GM12801 (cell line): ENCODE results near the gene PRICKLE2.

ENCODE experiments used
- TF ChIP-seq, protein P1 (sequence below): IDR thresholded peaks from one replicate; pipeline ENCODE4 v1.5.1; 2011; ENCODE audit warnings: control low read depth; ENCODE audit not compliant: insufficient read length; ENCODE audit errors: extremely low read depth

PRICKLE2 gene

DNA sequence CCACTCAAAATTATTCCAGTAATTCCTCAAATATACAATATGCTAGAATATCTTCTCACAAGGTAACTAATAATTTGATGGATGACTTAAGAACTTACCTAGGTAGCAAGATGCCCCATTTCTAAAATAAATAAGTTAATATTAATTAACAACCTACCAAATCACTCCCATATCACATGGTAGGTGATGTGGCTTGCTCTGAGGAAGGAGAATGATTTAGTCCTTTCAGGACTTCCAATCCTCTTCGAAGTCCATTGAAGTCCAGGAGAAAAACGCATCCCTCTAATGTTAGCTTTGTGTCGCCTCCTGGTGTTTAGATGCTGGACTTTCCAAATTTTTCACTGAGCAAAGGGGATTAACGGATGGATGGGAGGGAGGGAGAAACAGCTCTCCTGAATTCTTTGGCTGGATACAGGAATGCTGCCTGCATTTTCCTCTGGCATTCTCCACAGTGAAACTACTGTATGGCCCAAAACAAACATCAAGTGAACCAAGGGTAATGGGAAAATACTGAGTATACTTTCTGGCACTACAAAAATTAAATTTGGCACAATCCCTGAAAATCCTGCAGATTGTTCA is 58.6 kb downstream of the PRICKLE2 start:
- TF ChIP-seq, protein P1, sequence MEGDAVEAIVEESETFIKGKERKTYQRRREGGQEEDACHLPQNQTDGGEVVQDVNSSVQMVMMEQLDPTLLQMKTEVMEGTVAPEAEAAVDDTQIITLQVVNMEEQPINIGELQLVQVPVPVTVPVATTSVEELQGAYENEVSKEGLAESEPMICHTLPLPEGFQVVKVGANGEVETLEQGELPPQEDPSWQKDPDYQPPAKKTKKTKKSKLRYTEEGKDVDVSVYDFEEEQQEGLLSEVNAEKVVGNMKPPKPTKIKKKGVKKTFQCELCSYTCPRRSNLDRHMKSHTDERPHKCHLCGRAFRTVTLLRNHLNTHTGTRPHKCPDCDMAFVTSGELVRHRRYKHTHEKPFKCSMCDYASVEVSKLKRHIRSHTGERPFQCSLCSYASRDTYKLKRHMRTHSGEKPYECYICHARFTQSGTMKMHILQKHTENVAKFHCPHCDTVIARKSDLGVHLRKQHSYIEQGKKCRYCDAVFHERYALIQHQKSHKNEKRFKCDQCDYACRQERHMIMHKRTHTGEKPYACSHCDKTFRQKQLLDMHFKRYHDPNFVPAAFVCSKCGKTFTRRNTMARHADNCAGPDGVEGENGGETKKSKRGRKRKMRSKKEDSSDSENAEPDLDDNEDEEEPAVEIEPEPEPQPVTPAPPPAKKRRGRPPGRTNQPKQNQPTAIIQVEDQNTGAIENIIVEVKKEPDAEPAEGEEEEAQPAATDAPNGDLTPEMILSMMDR = no peak

DNA sequence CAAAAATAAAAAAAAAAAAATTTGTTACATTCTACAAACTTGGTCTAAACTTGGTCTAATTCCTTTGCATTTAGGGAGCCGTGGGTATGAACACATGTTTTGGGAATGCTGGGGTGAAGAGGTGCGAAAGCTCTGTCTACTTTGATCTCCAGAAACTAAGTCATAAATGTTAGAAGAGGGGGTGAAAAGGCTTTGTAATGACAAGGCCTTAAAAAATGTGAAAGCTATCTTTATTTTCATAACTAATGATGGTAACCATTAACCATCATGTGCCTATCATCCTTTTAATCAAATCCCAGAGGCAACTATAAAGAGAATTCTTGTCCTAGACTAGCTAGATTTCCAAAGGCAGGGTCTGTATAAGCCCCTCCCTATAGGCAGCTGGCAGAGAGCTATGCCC is 60.9 kb downstream of the PRICKLE2 start:
- TF ChIP-seq, protein P1 = no peak

DNA sequence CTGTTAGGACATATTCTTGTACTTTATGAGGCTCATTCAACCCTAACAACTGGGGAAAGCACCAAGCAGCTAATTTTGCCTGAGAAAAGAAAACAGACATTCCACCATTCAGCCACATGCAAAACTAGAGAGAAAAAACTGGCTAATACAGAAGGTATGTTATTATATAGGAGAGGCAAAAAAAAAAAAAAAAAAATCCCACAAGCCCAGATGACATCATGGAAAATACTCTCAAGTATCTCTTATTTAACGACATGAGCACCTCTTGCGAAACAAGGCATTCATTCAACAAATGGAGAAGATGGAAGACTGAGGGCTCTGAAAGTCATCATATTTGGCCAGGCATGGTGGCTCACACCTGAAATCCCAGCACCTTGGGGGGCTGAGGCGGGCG is 61.5 kb downstream of the PRICKLE2 start:
- TF ChIP-seq, protein P1 = no peak

DNA sequence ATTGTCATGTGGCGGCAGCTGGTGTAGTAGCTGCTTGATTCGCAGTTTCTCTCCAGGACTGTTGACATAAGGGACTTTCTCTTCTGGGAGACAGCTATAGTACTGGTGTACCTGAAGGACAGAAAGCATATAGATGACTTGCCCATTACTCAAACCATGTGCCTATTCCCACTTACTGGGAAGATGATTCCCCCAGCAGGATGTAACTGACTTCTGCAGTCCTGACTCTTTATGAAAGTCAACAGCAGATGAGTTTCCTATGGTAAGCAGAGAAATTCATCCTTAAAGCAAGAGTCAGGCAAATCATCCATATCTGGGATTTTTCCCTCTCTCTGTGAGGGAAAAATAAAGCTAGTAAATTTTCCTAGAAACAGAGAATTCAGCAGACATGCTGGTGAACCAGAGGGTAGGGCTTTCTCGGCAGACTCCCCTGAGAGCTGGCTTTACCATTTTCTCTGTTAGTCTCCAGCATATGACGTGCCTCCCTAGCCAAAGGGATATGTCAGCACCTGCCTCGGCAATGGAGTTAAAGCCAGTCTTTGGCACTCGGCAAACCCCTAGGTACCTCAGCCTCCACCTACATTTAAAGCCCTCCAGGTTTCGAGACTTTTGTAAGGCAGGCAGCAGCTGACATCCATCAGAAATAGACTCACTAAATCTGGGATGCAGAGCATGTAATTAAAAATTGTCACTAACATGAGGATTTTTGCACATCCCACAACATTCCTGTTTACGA is 62.1 kb downstream of the PRICKLE2 start:
- TF ChIP-seq, protein P1 = no peak

DNA sequence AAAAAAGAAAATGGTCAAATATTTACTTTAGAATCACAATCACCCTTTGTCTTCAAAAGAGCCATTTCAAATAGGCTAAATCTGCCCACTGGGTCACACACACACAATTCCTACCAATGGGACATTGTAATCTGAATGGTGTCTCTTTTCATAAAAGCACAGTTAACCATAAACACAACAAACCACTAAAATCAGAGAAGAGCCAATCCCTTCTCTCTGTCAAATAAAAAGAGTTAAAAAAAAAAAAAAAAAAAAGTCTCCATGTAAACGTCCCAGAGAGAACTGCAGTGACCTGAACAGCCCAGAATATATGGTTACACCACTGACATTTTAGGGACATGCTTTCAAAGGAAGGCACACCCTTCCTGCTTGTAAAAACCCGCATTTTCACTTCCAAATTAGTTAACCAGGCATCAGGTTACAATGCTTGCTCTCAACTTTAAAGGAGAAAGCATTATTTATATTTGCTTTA is 63.7 kb downstream of the PRICKLE2 start:
- TF ChIP-seq, protein P1 = no peak

DNA sequence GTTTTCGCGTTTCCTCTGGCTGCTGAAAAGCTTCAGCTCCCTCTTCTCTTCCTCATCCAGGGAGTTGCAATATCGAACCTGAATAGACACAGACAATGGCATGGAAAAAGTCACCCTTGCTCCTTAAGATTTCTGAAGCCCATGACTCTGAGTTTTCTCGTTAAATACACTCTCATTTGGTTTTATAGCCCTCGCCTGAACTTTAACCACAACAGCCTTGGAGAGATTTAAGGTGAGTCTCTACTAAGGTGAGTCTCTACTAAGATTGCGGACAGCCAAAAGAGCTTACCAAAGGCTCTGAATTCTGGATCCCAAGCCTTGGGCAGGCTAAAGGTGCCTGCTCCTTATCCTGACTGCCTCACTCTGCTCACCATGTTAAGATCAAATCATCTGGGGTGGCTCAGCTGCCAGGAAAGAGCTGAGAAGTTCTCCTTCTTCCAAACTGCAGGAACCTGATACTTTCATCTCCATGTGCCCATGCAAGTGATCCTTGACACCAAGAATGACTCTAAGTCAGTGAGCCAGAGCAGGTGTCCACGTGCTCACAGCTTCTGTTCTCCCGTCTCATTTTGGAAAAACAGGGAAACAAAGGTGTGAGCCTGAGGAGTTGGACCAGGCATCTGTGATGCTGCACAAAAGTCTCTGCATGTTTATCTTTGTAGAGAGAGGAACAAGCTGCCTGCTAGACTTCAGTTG is 65.1 kb downstream of the PRICKLE2 start:
- TF ChIP-seq, protein P1 = no peak

DNA sequence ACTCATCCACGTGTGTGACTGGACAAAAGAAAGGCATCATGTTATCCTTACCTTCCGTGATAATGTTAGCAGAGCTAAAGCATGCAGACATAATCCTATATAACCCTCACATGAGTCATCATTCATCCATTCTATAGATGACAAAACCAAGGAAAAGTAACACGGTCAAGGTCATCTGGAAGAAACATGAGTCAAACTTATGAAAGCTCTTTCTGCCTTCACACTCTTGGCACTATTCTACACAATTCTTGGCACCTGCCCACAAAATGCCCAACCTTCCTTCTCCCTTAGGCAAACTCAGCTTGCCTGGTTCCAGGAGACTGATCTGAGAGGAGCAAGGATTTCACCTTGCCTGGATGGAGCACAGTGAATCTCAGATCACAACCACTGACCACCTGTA is 66.9 kb downstream of the PRICKLE2 start:
- TF ChIP-seq, protein P1 = no peak
